Iris pigment epithelial cell (primary cell): ENCODE measurements around the gene FBXL7.

Experiments
- DNase-seq: peaks from one replicate; pipeline ENCODE4 v3.0.0-alpha.2; 2011; ENCODE audit warnings: low read depth

The FBXL7 gene

DNA sequence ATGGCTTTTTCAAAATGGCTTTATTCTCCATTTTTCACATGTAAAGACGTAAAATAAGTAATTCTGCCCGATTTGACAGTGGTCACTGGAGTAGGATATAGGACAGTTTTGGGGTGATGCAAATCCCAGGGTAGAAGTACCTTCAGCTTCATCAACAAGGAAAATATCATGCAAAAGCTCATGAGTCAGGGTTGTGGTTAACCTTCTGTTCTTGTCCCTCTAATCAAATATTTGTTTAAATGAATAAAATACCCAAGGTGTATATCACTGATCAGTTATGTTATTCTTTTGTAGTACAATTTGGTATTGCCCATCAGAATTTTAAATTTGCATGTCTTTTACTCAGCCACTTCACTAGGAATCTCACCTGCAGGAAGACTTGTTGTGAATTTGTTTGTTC, 40.0 kb downstream of the FBXL7 start:
- DNase-seq, result peak; percentile 53

DNA sequence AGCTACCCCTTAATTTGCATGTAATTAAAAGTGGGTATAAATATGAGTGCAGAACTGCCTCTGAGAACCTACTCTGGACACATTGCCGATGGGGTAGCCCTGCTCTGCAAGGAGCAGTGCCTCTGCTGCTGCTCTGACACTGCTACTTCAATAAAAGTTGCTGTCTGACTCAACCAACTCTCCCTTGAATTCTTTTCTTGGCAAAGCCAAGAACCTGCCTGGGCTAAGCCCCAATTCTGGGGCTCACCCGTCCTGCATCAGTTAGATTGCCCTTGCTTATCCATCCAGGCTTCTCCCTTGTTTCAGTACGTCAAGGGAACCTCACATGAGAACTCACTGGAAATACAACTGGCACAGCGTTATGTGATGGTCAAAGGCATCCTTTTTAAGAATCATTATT, 44.1 kb downstream of the FBXL7 start:
- DNase-seq, result no peak

DNA sequence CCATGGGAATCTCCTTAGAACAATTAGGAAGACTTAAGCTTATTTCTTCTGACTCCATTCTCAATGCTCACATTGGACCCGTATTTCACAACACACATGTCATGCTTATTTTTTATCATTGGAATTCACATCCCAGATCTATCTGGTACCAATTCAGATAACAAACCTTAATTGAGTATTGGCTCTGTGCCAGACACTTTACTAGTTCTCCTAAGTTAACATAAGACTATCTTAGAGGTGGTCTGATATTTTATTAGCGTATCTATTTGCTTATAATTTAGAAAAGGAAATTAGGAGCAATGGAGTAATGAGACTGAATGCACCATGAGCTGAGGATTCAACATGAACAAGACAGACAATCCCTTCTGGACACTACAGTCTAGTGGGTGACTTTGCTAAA, 45.1 kb downstream of the FBXL7 start:
- no peak for DNase-seq

DNA sequence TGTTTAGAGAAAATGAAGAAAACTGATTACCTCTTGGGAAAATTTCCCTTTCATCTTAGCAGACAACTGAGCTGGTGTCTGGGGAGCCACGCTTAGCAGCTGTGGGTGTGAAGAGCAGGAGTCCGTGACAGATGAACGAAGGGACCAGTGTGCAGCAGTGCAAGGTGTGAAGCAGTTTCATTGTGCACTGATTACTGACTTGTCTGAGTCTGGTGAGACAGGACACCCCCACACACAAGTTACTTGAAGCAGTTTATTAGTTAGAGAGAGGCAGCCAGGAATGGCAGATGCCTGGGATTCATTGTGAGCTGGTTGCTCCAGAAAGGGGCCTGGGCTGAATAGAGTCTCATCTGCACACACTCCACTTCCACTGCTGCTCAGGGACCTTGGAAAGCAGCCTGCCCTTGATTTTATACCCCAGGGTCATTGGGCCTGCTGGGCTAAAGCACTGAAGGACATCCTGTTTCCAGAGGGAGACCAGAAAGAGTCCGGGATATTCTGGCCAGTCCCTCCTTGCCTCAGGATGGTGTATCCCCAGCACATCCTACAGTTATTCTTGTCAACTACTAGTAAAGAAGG, 47.4 kb downstream of the FBXL7 start:
- no peak for DNase-seq

DNA sequence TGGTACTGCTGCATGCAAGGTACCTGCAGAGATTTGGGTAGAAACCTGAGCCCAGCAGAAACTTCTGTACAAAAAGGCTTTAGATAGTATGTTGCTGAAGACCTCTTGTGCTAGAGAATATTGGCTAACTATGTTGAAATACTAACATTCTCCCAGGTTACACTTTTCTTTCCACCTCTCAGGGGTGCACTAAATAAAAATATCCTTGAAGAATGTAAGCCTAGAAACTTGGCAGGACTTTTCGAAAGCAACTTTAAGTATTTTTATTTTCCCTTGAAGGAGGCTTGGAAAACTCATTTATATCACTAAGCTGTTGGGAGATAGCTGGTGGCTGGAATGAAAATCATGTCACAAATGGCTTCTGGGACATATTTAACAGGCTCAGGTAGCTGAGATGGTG, 50.0 kb downstream of the FBXL7 start:
- no peak for DNase-seq

DNA sequence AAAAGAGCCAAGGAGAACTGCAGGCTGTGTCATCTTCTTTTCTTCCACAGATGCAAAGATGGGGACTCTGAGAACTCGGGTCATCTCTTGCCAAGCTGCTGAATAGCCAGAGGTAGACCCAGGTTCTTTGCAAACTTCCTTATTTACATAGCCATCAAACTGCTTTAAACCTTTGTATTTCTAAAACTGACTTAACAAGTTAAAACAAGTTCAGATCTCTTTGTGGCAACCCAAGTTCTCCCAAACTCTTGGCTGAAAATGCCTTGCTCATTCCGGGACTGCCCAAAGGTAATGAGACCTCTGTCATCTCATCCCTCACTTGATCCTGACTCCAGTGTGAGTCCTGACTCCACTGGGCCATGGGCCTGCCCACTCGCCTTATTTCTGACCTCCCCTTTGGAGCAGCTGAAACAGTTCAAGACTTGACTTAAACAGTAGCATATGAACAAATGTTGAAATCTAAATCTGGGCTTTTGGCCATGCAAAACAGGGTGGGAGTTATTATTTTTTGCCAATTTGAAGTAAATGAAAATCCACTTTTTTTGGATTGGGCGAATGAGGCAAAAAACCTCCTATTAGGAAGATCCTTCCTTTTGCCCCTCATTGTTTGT, 50.6 kb downstream of the FBXL7 start:
- no peak for DNase-seq

DNA sequence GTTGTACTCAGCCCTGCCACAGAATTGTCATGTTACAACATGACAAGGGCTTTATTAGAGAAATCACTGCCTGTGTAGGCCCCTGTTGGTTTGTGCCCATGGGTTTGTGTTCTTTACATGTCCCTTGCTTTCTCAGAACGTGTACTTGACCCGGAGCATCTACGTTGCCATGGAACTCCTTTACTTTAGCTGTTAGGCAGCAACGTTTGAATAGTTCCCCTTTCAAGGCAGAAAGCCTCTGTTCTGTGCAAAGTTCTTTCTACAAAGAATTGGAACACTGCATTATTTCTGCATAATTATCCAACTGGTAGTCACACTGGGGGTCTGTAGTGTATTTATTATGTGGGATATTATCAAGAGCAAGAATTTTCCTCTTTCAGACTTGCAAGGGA, 51.1 kb downstream of the FBXL7 start:
- no peak for DNase-seq

DNA sequence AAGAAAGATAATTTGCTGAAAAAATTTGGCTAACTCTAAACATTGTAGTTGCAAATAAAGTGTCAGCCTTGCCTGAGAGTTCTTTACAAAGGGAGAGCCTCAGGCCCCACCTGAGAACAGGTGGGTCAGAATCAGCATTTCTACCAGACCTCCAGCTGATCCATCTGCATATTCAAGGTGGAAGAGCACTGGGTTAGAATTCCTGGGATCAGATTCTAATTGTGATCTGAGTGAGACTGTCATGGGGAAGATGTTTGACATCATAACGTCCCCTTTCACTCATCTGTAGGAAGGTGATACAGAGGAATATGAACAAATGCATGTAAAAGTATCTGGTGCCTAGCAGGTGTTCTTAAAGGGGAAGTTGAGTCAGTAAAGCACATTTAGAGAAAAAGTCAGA, 54.6 kb downstream of the FBXL7 start:
- no peak for DNase-seq

DNA sequence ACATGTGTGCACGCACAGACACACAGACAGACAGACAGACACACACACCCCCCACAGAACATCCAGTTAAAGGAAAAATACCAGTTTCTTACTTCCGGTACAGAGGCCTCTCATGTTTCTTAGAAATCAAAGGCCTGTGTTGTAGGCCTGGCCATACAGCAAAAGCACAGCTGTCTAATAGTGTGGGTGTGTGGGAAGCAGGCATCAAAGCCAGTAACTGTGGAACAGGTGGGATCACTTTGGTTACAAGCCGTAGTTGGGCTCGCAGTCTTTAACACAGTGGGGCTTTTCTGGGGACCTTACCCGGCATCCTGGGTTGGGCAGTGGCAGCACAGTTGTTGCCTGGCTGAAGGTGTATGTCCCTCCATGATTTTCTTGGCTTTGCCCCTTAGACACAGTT, 55.2 kb downstream of the FBXL7 start:
- DNase-seq, result no peak

DNA sequence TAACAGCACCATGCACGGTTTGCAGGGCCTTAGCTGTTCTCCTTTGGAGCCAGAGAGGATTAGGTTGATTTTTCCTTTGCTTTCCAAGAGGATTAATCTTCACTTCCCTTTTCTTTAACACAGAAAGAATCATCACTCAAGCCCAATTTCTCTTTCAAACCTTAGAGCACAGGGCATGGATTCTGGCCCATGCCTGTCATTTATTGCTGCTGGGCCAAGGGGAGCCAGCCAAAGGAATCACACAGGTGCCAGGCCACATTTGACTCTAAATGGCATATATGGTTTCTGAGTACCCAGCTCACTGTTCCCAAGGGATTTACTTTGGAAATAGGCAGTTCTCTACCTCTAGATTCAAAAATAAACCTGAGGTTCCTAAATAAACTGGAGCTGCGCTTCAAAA, 58.3 kb downstream of the FBXL7 start:
- no peak for DNase-seq

DNA sequence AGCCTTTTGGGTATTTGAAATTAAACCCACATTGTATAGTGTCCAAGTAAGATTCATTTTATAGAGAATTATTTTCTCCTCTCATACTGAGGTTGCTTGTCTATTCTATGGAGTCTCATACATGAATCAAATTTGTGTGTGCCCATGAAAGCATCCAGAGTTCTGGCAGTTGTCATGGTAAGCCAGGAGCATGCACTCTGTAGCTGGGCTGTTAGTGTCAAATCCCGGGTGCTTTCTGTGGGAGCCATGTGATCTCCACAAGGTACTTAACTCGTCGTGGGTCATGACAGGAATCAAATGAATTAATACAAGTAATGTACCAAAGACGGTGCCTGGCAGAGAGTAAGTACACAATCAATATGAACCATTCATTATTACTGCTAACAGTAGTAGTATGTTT, 58.7 kb downstream of the FBXL7 start:
- DNase-seq, result no peak

DNA sequence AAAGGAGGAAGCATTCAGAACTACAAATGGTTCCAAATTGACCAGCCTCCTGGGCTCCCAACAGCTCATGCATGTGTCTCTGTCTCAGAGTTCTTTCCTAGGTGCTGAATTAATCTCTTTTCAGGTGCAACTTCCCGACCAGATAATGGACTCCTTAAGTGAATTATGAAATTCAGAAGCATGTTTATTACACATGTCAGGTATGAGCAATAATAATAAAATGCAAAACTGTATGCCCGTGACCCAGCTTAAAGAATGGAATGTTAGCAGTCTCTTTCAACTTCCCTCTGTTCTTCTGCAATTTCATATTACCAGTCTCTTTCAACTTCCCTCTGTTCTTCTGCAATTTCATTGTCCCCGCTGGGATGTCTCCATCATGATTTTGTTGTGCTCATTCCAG, 60.4 kb downstream of the FBXL7 start:
- DNase-seq, result peak; percentile 56

DNA sequence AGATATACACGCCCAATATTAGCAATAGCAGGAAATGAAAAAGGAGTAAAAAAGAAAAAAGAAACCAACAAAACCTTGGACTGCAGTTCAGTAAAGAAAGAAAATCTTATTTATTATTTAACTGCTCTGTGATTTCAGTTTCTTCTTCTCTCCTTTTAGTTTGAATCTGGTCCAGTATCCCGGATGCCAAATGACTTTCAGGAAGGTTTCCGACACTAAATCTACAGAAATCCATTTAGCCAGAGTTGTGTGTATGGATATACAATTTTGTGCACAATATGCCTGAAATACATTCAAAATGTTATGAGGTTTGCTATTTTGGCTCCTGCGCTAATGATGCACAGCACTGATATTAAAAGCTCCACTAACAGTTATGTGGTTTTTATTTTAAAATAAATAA, 64.5 kb downstream of the FBXL7 start:
- no peak for DNase-seq

DNA sequence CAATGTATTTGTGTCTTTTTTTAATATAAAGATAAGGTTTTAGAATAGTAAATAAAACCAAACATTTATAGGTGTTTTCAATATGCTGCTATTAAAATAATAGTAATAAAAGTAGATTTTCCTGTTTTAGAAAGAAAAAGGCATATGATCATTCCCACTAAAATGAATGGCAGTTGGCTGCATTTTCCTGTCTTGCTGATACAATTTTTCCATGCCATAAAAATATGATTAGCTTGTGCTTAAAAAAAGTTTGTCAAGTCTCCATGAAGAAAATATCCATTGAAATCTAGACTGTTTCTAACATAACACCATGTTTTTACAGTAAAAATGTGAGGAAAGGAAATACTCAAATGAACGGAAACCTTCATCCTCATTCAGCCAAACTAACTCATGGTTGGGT, 65.0 kb downstream of the FBXL7 start:
- no peak for DNase-seq

DNA sequence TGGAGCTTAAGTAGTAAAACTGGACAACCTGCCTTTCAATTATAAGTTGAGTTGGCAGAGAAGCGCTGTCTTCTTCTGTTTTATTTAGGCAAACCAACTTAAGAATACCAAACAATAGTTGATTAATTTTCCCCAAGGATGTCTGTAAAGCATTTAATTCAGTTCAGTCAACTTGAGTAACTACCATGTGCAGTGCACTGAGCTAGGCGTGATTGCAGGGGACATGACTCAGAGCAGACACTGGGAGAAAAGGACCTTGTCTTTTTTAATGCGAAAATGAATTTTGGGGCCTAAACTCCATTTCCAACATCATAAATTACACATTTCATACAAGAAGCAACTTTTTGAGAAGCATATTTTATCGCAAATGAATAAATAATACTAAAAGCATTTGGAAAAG, 66.3 kb downstream of the FBXL7 start:
- no peak for DNase-seq

DNA sequence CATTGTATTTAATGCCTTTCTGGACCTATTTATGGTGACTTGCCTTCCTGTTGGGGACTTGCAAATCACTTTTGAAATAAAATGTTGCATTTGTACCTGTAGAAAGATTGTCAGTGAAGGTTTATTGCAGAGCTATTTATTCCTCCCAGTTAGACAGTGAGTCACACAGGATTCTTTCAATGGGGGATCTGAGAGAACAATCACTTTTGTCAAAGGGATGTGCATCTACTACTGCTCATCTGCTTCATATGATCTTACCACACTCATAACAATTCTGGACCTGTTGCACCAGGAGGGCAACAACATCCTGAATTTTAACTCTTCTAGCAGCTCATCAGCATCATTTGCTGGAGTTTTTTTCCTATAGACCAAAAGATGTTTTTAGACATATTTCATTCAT, 66.8 kb downstream of the FBXL7 start:
- DNase-seq, result no peak

DNA sequence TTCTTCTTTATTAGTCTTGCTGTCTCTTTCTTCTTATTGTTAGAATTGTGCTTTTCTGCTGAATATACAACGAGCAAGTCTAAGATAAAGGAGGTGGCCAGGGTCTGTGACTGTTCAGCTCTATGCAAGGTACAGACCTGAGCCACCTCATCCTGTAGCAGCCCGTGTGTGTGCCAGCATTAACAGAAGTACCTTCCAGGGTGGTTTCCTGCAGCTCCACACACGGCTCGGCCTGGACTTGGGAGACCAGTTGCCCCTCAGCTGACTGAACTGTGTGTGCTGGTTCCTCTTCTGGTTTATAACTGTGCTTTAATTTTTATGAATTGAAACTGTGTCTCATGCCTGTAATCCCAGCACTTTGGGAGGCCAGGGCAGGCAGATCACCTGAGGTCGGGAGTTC, 70.5 kb downstream of the FBXL7 start:
- DNase-seq, result no peak

DNA sequence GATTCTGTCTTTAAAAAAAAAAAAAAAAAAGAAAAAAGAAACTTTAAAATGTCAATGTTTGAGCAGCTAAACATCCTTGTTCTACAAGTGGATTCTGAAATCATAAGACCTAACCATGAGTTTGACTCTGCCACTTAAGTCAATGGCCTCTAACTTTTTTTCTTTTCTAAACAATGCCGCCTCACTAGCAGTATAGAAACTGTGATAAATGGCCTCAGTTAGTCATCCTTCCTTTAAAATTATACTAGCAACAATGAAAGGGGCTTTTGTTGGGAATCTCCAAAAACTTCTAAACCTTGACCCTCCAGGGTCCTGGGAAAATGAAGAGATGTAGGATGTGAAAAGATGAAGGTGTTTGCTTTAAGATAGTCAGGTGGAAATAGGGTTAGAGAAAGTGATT, 71.1 kb downstream of the FBXL7 start:
- DNase-seq, result no peak

DNA sequence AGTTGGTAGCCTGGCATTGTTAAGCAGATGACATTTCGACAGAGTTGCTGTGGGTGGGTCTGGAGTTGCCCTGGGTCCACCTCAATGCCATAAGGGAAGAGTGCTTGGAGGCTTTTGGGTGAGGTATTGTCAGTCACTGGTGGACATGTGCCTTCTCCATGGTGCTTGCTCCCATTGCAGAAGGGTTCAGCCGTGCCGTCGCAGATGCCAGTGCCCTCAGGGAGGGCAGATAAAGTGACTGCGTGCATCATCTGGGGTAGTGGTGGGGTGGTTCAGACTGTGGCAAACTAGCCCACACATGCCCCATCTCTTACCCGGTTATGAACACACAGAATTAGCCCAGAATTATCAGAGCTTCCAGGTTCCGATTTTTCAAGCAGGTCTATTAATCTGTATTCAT, 71.6 kb downstream of the FBXL7 start:
- no peak for DNase-seq

DNA sequence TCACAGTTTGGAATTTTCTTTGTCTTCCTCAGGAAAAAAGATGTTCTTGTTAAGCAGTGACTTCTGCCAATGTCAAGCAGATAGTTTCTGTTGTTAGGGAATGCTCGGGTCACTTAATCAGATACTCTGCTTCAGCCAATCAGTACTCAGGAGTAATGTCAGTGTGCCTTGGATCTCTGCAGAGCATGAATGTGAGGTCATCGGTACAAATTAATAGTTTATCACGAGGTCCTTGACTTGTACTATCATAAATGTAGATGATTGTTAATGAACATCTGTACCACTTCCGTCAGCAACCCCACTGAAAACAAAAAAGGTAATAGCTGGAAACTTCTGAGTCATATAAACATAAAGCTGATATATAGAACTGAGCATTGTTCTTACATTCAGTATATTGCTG, 73.6 kb downstream of the FBXL7 start:
- no peak for DNase-seq

DNA sequence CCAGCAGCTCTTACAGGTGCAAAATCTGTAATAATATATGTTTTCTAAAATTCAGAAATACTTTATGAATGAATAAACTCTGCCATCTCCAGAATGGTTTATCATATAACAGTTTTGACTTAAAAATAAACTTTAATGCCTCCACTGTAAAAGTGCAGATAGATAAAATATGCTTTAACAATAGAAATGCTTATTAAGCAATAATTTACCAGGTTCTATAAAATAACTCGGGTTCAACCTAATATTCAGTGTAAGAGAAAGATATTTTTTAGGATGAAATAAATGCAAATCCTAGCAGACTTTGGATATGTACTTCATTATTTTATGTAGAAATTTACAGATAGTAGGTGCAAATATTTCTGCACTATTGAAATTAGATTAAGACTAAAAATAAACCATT, 74.1 kb downstream of the FBXL7 start:
- no peak for DNase-seq

DNA sequence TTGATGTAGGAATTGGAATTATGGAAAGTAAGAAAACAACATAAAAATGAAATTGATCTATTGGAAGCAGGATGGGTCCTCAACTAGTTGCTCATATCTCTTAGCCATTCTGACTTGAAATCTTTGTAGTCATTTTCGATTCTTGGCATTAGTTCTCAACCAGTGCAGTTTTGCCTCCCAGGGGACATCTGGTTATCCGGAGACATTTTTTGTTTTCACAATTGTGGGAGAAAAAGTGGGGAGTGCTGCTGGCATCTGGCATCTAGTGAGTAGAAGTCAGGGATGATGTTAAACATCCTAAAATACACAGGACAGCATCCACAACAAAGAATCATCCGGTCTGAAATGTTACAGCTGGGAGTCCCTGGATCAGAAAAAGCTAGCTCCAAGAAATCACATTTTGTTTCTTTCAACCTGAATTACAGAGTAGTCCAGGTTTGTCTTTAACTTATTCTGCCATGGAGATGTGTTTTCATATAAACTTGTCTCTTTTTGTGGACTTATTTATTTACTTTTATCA, 74.9 kb downstream of the FBXL7 start:
- no peak for DNase-seq

DNA sequence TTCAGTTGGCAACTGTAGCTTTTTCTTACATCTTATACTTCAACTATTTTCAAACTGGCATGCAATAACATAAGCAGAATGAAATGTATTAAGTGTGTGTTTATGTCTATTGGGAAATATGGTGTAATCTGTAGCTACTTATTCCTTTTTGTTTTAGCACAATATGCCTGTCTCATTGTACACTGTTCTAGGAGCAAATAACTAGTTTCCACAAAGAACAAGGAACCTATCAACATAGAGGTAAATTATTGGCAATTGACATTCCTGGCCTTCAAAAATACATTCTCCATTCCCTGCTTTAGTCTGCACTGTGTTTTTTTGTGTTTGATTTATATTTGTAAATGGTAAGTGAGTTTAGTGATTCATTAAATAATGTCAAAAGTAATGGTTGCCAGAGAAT, 75.7 kb downstream of the FBXL7 start:
- DNase-seq, result peak; percentile 51

DNA sequence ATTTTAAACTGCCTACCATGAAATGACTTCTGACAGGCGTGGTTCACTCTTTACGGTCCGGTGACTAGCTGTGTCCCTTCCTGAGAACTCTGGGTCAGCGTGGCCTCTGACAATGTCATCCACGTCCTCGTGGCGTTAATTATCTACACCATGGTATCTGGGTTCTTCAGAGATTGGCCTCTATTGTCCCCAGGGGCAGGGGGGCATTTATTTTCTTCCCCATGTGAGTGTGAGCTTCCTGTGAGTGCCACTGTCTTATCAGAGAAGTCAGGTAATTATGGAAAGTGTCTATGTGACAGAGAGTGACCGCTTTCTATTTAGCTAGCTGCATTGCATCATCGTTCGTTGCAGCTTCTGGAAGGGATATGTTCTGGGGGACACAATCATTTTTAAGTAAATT, 77.2 kb downstream of the FBXL7 start:
- DNase-seq, result no peak
